MG63 (cell line): ENCODE data around the gene LDLRAD1. TPM values are rescaled to one million over a fixed set of nuclear protein-coding genes. Genes with fewer than 3 reads are reported as not detected.
"Not testable (repeated sequence)": the region's sequence is repeated elsewhere in the genome, so short reads cannot be mapped to it uniquely, and the experiment has no call there.

ENCODE experiments used
- DNase-seq: peaks from one replicate; pipeline ENCODE4 v3.0.0-alpha.2; 2020
- H3K27me3 ChIP-seq: fragments of 250-450 bp; sonication (Bioruptor Pico); 2 replicates; pipeline ENCODE4 v1.5.1; 2020; ENCODE audit warnings: mild to moderate bottlenecking, moderate library complexity
- H3K36me3 ChIP-seq: fragments of 250-450 bp; sonication (Bioruptor Pico); 2 replicates; pipeline ENCODE4 v1.5.1; 2020; ENCODE audit warnings: mild to moderate bottlenecking, moderate library complexity
- H3K4me3 ChIP-seq: fragments of 250-450 bp; sonication (Bioruptor Pico); 2 replicates; pipeline ENCODE4 v1.5.1; 2020; ENCODE audit warnings: mild to moderate bottlenecking, moderate library complexity
- H3K9me3 ChIP-seq: fragments of 250-450 bp; sonication (Bioruptor Pico); 2 replicates; pipeline ENCODE4 v1.5.1; 2020; ENCODE audit warnings: mild to moderate bottlenecking, moderate library complexity
- total RNA-seq: library from RNA; depleted of rRNA; stranded (reverse); fragments of >200 nt; shearing (Covaris generic); gene quantifications from 2 replicates; pipeline ENCODE4 v1.2.3, GENCODE V29; 2014; ENCODE audit warnings: low replicate concordance; rRNA removed

LDLRAD1 gene
- not detected in 2 replicates for total RNA-seq

GRCh38 chr1:54017979-54018378 is at the start of gene LDLRAD1:
Gene LDLRAD1, minus strand, starts transcription at chr1:54018186. Its CDS starts 74 bp downstream, at chr1:54018112.
- no peak for DNase-seq
- H3K4me3 ChIP-seq: no peak within 1 kb of the TSS
- no peaks in the 10 kb centered on the region for H3K9me3 ChIP-seq
- H3K36me3 ChIP-seq: no peaks in the 10 kb centered on the region
- no peaks in the 10 kb centered on the region for H3K27me3 ChIP-seq

GRCh38 chr1:54064299-54064698 is 46.3 kb upstream of the LDLRAD1 start:
- no peak for DNase-seq
- Histone ChIP-seq H3K9me3 (no peaks in the 10 kb centered on the region), H3K36me3 (no peaks in the 10 kb centered on the region), H3K27me3 (no peaks in the 10 kb centered on the region), H3K4me3 (no peak overlapping the region)

GRCh38 chr1:54054438-54054749 is 36.4 kb upstream of the LDLRAD1 start:
- H3K27me3 ChIP-seq: no peaks in the 10 kb centered on the region
- no peak for DNase-seq
- peak overlapping the region; percentile 84 for H3K4me3 ChIP-seq

GRCh38 chr1:54053745-54054437 is 35.9 kb upstream of the LDLRAD1 start:
- Histone ChIP-seq H3K4me3 (peak overlapping the region; percentile 84), H3K27me3 (no peaks in the 10 kb centered on the region), H3K9me3 (no peaks in the 10 kb centered on the region), H3K36me3 (no peaks in the 10 kb centered on the region; the same call in 1 of the 2 replicates)
- DNase-seq: no peak

More at GRCh38 chr1:54054438-54054749, 36.4 kb upstream of the LDLRAD1 start:
- Histone ChIP-seq H3K36me3 (no peaks in the 10 kb centered on the region; the same call in 1 of the 2 replicates), H3K9me3 (no peaks in the 10 kb centered on the region)

GRCh38 chr1:54052934-54053744 is 35.2 kb upstream of the LDLRAD1 start, which contains the start of the genes TCEANC2 and TMEM59:
Gene TCEANC2, plus strand, starts transcription at chr1:54053608. Its CDS starts 815 bp downstream, at chr1:54054423.
Gene TMEM59, minus strand, starts transcription at chr1:54053204. Its CDS starts 16 bp downstream, at chr1:54053188.
- no peaks in the 10 kb centered on the region; the same call in 1 of the 2 replicates for H3K36me3 ChIP-seq
- peak within 1 kb of the TSS; percentile 84 for H3K4me3 ChIP-seq
- no peaks in the 10 kb centered on the region for H3K27me3 ChIP-seq
- no peaks in the 10 kb centered on the region for H3K9me3 ChIP-seq
- peak; percentile 99 for DNase-seq

GRCh38 chr1:54052431-54052933 is 34.5 kb upstream of the LDLRAD1 start:
- Histone ChIP-seq H3K9me3 (no peaks in the 10 kb centered on the region), H3K4me3 (peak overlapping the region; percentile 84), H3K36me3 (no peaks in the 10 kb centered on the region), H3K27me3 (no peaks in the 10 kb centered on the region)
- peak; percentile 34 for DNase-seq

- Histone ChIP-seq H3K9me3 (no peaks in the 10 kb centered on the region), H3K36me3 (no peaks in the 10 kb centered on the region), H3K27me3 (no peaks in the 10 kb centered on the region), H3K4me3 (peak overlapping the region; percentile 84)
- DNase-seq: no peak
Measured at GRCh38 chr1:54051933-54052430, 34.0 kb upstream of the LDLRAD1 start.

GRCh38 chr1:54050435-54050834 is 32.4 kb upstream of the LDLRAD1 start:
- not testable (repeated sequence) for H3K36me3 ChIP-seq, H3K27me3 ChIP-seq, H3K9me3 ChIP-seq, DNase-seq, H3K4me3 ChIP-seq

- H3K27me3 ChIP-seq: no peaks in the 10 kb centered on the region
- no peak for DNase-seq
- no peaks in the 10 kb centered on the region for H3K9me3 ChIP-seq
- H3K36me3 ChIP-seq: peaks cover 4% of the 10 kb centered on the region
- H3K4me3 ChIP-seq: no peak overlapping the region
Measured at GRCh38 chr1:54047384-54048305, 29.7 kb upstream of the LDLRAD1 start.

GRCh38 chr1:54046671-54047383 is 28.8 kb upstream of the LDLRAD1 start:
- Histone ChIP-seq H3K9me3 (no peaks in the 10 kb centered on the region), H3K4me3 (no peak overlapping the region), H3K36me3 (peaks cover 11% of the 10 kb centered on the region), H3K27me3 (no peaks in the 10 kb centered on the region)
- no peak for DNase-seq

- no peak overlapping the region for H3K4me3 ChIP-seq
- H3K27me3 ChIP-seq: no peaks in the 10 kb centered on the region
- no peak for DNase-seq
- H3K36me3 ChIP-seq: peaks cover 22% of the 10 kb centered on the region
- no peaks in the 10 kb centered on the region for H3K9me3 ChIP-seq
Measured at GRCh38 chr1:54045496-54045895, 27.5 kb upstream of the LDLRAD1 start.

GRCh38 chr1:54041806-54042205 is 23.8 kb upstream of the LDLRAD1 start:
- H3K9me3 ChIP-seq: no peaks in the 10 kb centered on the region
- H3K27me3 ChIP-seq: no peaks in the 10 kb centered on the region
- no peak overlapping the region for H3K4me3 ChIP-seq
- no peak for DNase-seq
- peaks cover 22% of the 10 kb centered on the region for H3K36me3 ChIP-seq

GRCh38 chr1:54037476-54037875 is 19.5 kb upstream of the LDLRAD1 start:
- H3K4me3 ChIP-seq: no peak overlapping the region
- no peaks in the 10 kb centered on the region for H3K27me3 ChIP-seq
- peaks cover 19% of the 10 kb centered on the region for H3K36me3 ChIP-seq
- H3K9me3 ChIP-seq: no peaks in the 10 kb centered on the region
- DNase-seq: no peak

- Histone ChIP-seq H3K9me3 (no peaks in the 10 kb centered on the region), H3K27me3 (no peaks in the 10 kb centered on the region), H3K4me3 (no peak overlapping the region), H3K36me3 (0 out of 2 replicates have a peak, but pooled peaks cover 2% of the 10 kb centered on the region)
- no peak for DNase-seq
Measured at GRCh38 chr1:54028306-54029251, 10.6 kb upstream of the LDLRAD1 start.

GRCh38 chr1:54027848-54028247 is 9.9 kb upstream of the LDLRAD1 start:
- H3K9me3 ChIP-seq: no peaks in the 10 kb centered on the region
- no peak for DNase-seq
- no peaks in the 10 kb centered on the region for H3K27me3 ChIP-seq
- 0 out of 2 replicates have a peak, but pooled peaks cover 2% of the 10 kb centered on the region for H3K36me3 ChIP-seq
- H3K4me3 ChIP-seq: no peak overlapping the region
